Loucy (cell line): ENCODE data around the gene STH.

Experiments
- CTCF ChIP-seq: fragments of 200-600 bp; sonication (generic); conservative IDR thresholded peaks from 2 replicates; pipeline ENCODE4 v1.5.1; 2014; ENCODE audit warnings: mild to moderate bottlenecking, antibody characterized with exemption, low read length
- EZH2phosphoT487 ChIP-seq: fragments of 200-600 bp; IDR thresholded peaks from 2 replicates; pipeline ENCODE4 v1.6.1; 2018; ENCODE audit warnings: antibody characterized with exemption, mild to moderate bottlenecking, moderate library complexity, borderline replicate concordance

GRCh38 chr17:46013502-46014165 lies 14.6 kb downstream of the STH start:
- no peak for TF ChIP-seq CTCF
- no peak for TF ChIP-seq EZH2phosphoT487
